ENCODE results near the gene BEST1.

DNA sequence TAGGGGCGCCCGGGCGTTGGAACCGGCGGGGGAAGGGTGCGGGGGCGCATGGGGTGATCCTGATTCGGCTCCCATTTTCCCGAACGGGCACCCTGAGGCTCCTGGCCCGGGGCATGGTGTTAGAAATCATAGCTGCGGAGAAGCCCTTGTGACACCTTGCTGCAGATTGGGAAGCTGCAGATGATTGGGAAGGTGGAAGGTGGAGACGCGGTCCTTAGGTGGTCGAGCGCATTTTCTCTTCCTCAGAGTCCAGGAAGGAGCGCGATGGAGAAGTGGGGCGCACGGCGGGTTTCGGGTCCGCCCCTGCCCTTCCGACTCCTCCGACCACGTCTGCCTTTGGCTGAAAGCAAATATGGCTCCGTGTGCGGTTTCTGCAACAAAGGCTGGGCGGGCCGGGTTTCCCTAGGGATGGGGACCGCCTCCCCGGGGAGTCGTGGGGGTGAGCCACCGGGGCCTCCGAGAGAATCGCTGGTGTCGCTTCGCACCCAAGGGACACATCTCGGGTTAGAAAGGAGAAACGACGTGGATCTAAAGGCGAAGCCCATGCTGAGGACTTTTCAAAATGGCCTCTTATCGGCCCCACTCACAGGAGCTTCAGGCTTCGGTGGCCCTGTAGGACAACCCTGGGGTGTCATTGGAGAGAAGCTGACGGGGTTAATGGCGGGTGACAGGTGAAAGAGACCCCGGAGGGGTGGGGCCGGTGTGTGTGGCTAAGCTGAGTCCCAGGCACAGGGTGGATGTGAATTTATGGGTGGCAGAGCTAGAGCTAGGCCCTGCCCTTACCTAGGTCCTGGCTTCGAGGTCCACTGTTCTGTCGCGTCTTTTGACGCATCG is 18.0 kb downstream of the BEST1 start:
- TF ChIP-seq POLR2A (IDR thresholded peaks at IDR 0.05) (no peak), EP300 (IDR thresholded peaks at IDR 0.05) (no peak), POLR2AphosphoS5 (IDR thresholded peaks at IDR 0.05) (no peak)
- TF ChIP-seq, protein P1, sequence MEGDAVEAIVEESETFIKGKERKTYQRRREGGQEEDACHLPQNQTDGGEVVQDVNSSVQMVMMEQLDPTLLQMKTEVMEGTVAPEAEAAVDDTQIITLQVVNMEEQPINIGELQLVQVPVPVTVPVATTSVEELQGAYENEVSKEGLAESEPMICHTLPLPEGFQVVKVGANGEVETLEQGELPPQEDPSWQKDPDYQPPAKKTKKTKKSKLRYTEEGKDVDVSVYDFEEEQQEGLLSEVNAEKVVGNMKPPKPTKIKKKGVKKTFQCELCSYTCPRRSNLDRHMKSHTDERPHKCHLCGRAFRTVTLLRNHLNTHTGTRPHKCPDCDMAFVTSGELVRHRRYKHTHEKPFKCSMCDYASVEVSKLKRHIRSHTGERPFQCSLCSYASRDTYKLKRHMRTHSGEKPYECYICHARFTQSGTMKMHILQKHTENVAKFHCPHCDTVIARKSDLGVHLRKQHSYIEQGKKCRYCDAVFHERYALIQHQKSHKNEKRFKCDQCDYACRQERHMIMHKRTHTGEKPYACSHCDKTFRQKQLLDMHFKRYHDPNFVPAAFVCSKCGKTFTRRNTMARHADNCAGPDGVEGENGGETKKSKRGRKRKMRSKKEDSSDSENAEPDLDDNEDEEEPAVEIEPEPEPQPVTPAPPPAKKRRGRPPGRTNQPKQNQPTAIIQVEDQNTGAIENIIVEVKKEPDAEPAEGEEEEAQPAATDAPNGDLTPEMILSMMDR (IDR thresholded peaks at IDR 0.05) = no peak

Data from gastroesophageal sphincter (tissue), 3 donors.